Measurements from ENCODE around the gene SNHG17.
"Not testable (repeated sequence)": the region's sequence is repeated elsewhere in the genome, so short reads cannot be mapped to it uniquely, and the experiment has no call there.

DNA sequence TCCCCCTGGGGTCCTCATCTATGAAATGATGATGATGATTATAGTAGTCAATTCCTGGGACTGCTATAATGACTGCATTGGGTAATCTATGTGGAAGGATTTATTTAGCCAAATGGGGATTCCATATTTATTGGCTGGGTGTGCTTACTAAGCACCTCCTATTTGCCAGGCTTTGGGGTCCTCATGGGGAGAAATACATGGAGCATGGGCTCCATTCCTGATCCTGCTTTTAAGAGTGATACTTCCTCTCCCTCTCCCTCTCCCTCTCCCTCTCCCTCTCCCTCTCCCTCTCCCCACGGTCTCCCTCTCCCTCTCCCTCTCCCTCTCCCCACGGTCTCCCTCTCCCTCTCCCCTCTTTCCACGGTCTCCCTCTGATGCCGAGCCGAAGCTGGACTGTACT, 57.3 kb downstream of the SNHG17 start:
- not testable (repeated sequence) for TF ChIP-seq POLR2AphosphoS5, GABPA (IDR thresholded peaks at IDR 0.05; ENCODE audit: low read depth)
